ENCODE measurements around the gene KIRREL1. TPM values are rescaled to one million over a fixed set of nuclear protein-coding genes. Genes with fewer than 3 reads are reported as not detected.

KIRREL1 gene
- total RNA-seq (2014; rRNA removed; shearing (Covaris generic)): 42.6 and 46.0 TPM in 2 replicates

GRCh38 chr1:157993147-157993917 lies at the start of gene KIRREL1:
Gene KIRREL1 (plus strand): TSS chr1:157993645. CDS start chr1:157993677, 32 bp downstream.
- DNase-seq (ENCODE audit: low read depth): peak; percentile 84

GRCh38 chr1:157944663-157945280 lies 48.7 kb upstream of the KIRREL1 start:
- DNase-seq (ENCODE audit: low read depth): no peak

GRCh38 chr1:157948312-157949073 lies 45.0 kb upstream of the KIRREL1 start:
- peak; percentile 52 for DNase-seq (ENCODE audit: low read depth)

GRCh38 chr1:157949074-157949354 lies 44.4 kb upstream of the KIRREL1 start:
- DNase-seq (ENCODE audit: low read depth): no peak

GRCh38 chr1:157951230-157951629 lies 42.2 kb upstream of the KIRREL1 start:
- no peak for DNase-seq (ENCODE audit: low read depth)

GRCh38 chr1:157952601-157953000 lies 40.8 kb upstream of the KIRREL1 start:
- DNase-seq (ENCODE audit: low read depth): no peak

- DNase-seq (ENCODE audit: low read depth): no peak
Observed at GRCh38 chr1:157955221-157955620, 38.2 kb upstream of the KIRREL1 start.

- DNase-seq (ENCODE audit: low read depth): no peak
Observed at GRCh38 chr1:157955857-157956256, 37.6 kb upstream of the KIRREL1 start.

GRCh38 chr1:157956732-157957131 lies 36.7 kb upstream of the KIRREL1 start:
- DNase-seq (ENCODE audit: low read depth): no peak

- DNase-seq (ENCODE audit: low read depth): no peak
Observed at GRCh38 chr1:157958263-157958662, 35.2 kb upstream of the KIRREL1 start.

GRCh38 chr1:157959750-157960149 lies 33.7 kb upstream of the KIRREL1 start:
- no peak for DNase-seq (ENCODE audit: low read depth)

- no peak for DNase-seq (ENCODE audit: low read depth)
Observed at GRCh38 chr1:157960773-157961172, 32.7 kb upstream of the KIRREL1 start.

GRCh38 chr1:157961805-157962762 lies 31.4 kb upstream of the KIRREL1 start:
- peak; percentile 76 for DNase-seq (ENCODE audit: low read depth)

GRCh38 chr1:157963713-157964112 lies 29.7 kb upstream of the KIRREL1 start:
- DNase-seq (ENCODE audit: low read depth): peak; percentile 79

- DNase-seq (ENCODE audit: low read depth): no peak
Observed at GRCh38 chr1:157965584-157965983, 27.9 kb upstream of the KIRREL1 start.

GRCh38 chr1:157966031-157966537 lies 27.4 kb upstream of the KIRREL1 start:
- DNase-seq (ENCODE audit: low read depth): peak; percentile 35

GRCh38 chr1:157967205-157967604 lies 26.2 kb upstream of the KIRREL1 start:
- DNase-seq (ENCODE audit: low read depth): no peak

- peak; percentile 90 for DNase-seq (ENCODE audit: low read depth)
Observed at GRCh38 chr1:157968508-157968907, 24.9 kb upstream of the KIRREL1 start.

GRCh38 chr1:157968946-157969345 lies 24.5 kb upstream of the KIRREL1 start:
- DNase-seq (ENCODE audit: low read depth): peak; percentile 91

GRCh38 chr1:157969697-157970485 lies 23.6 kb upstream of the KIRREL1 start:
- peak; percentile 88 for DNase-seq (ENCODE audit: low read depth)

- DNase-seq (ENCODE audit: low read depth): no peak
Observed at GRCh38 chr1:157971769-157972168, 21.7 kb upstream of the KIRREL1 start.

Data from Daoy (cell line).